HepG2 (cell line): ENCODE measurements around the gene TMEM98. TPM values are rescaled to one million over a fixed set of nuclear protein-coding genes. Genes with fewer than 3 reads are reported as not detected.
A peak's percentile ranks its signal among the peaks of the same experiment; 100 is the strongest.

Source experiments
- ARID2 ChIP-seq: sonication (generic); formaldehyde crosslinking; IDR thresholded peaks from 2 replicates; pipeline ENCODE4 v1.8.1; 2022; ENCODE audit warnings: mild to moderate bottlenecking, missing genetic modification reagents, borderline replicate concordance
- CENPBD1 ChIP-seq: sonication (generic); formaldehyde crosslinking; IDR thresholded peaks from 2 replicates; pipeline ENCODE4 v1.8.0; 2022; ENCODE audit warnings: missing genetic modification reagents, low read depth, mild to moderate bottlenecking, borderline replicate concordance
- CTCF ChIP-seq: sonication (generic); formaldehyde crosslinking; IDR thresholded peaks from 2 replicates; pipeline ENCODE4 v1.5.0; 2020; ENCODE audit warnings: mild to moderate bottlenecking, missing genetic modification reagents, moderate library complexity
- EED ChIP-seq: sonication (generic); formaldehyde crosslinking; IDR thresholded peaks from 2 replicates; pipeline ENCODE4 v1.5.0; 2020; ENCODE audit warnings: mild to moderate bottlenecking, missing genetic modification reagents
- HNRNPH1 ChIP-seq: fragments of 200-400 bp; formaldehyde crosslinking; optimal IDR thresholded peaks from 2 replicates; pipeline ENCODE3; 2017; ENCODE audit warnings: mild to moderate bottlenecking, low read depth, low read length
- HOXA7 ChIP-seq: sonication (generic); formaldehyde crosslinking; IDR thresholded peaks from 2 replicates; pipeline ENCODE4 v1.8.1; 2022; ENCODE audit warnings: mild to moderate bottlenecking, missing genetic modification reagents, moderate library complexity
- MTF2 ChIP-seq: sonication (generic); formaldehyde crosslinking; IDR thresholded peaks from 2 replicates; pipeline ENCODE4 v1.5.0; 2020; ENCODE audit warnings: missing genetic modification reagents, borderline replicate concordance
- NFKBIZ ChIP-seq: IDR thresholded peaks from 2 replicates; pipeline ENCODE4 v1.6.1; 2018; ENCODE audit warnings: missing genetic modification reagents, missing compliant biosample characterization
- ONECUT2 ChIP-seq: sonication (generic); formaldehyde crosslinking; IDR thresholded peaks from 2 replicates; pipeline ENCODE4 v1.4.0; 2020; ENCODE audit warnings: missing genetic modification reagents
- PAXIP1 ChIP-seq: sonication (generic); formaldehyde crosslinking; conservative IDR thresholded peaks from 2 replicates; pipeline ENCODE4 v1.4.0; 2020; ENCODE audit warnings: mild to moderate bottlenecking, missing genetic modification reagents, moderate library complexity
- PPARG ChIP-seq: conservative IDR thresholded peaks from 2 replicates; pipeline ENCODE4 v1.6.1; 2016; ENCODE audit warnings: missing biosample characterization, missing genetic modification reagents
- SALL1 ChIP-seq: sonication (generic); formaldehyde crosslinking; IDR thresholded peaks from 2 replicates; pipeline ENCODE4 v1.8.0; 2022; ENCODE audit warnings: mild to moderate bottlenecking, missing genetic modification reagents
- SIN3B ChIP-seq: fragments of 150-350 bp; IDR thresholded peaks from 2 replicates; pipeline ENCODE4 v1.6.1; 2014; ENCODE audit warnings: low read length
- SMAD3 ChIP-seq: sonication (generic); formaldehyde crosslinking; IDR thresholded peaks from 2 replicates; pipeline ENCODE4 v1.4.0; 2020; ENCODE audit warnings: missing genetic modification reagents
- SMAD9 ChIP-seq: sonication (generic); formaldehyde crosslinking; IDR thresholded peaks from 2 replicates; pipeline ENCODE4 v1.5.1; 2020; ENCODE audit warnings: mild to moderate bottlenecking, missing genetic modification reagents
- SOX5 ChIP-seq: IDR thresholded peaks from 2 replicates; pipeline ENCODE4 v1.6.1; 2016; ENCODE audit warnings: borderline replicate concordance
- ZIK1 ChIP-seq: sonication (generic); formaldehyde crosslinking; IDR thresholded peaks from 2 replicates; pipeline ENCODE4 v1.5.0; 2020; ENCODE audit warnings: mild to moderate bottlenecking, low read depth, missing genetic modification reagents, borderline replicate concordance
- ZNF160 ChIP-seq: sonication (generic); formaldehyde crosslinking; IDR thresholded peaks from 2 replicates; pipeline ENCODE4 v1.8.0; 2022; ENCODE audit warnings: mild to moderate bottlenecking, inconsistent platforms, missing genetic modification reagents
- ZNF432 ChIP-seq: sonication (generic); formaldehyde crosslinking; IDR thresholded peaks from 2 replicates; pipeline ENCODE4 v1.5.0; 2020; ENCODE audit warnings: missing genetic modification reagents, mild to moderate bottlenecking, borderline replicate concordance
- ZNF468 ChIP-seq: sonication (generic); formaldehyde crosslinking; IDR thresholded peaks from 2 replicates; pipeline ENCODE4 v1.8.0; 2022; ENCODE audit warnings: mild to moderate bottlenecking, moderate library complexity, missing genetic modification reagents
- ZNF510 ChIP-seq: sonication (generic); formaldehyde crosslinking; IDR thresholded peaks from 2 replicates; pipeline ENCODE4 v1.4.0; 2020; ENCODE audit warnings: low read depth, mild to moderate bottlenecking, missing genetic modification reagents
- ZNF687 ChIP-seq: sonication (generic); formaldehyde crosslinking; IDR thresholded peaks from 2 replicates; pipeline ENCODE4 v1.5.1; 2020; ENCODE audit warnings: mild to moderate bottlenecking, missing genetic modification reagents, moderate library complexity
- polyA plus RNA-seq, 8 experiments: library from polyadenylated mRNA; depleted of rRNA in 3 of 8; stranded (reverse) in 7 of 8; unstranded in 1 of 8; fragments of >200 nt; fragmentation: Illumina TruSeq in 4 of 8; extraction: Trizol in 4 of 8; gene quantifications; 2 replicates each; pipeline versions ENCODE4 v1.2.1 to v1.2.3, GENCODE V29; 2011 to 2016; ENCODE audit warnings: low read depth in 4 of 8, missing spikeins in 1 of 8, mixed read lengths in 1 of 8; ENCODE audit not compliant: insufficient read depth in 1 of 8
- total RNA-seq, 5 experiments: library from RNA; depleted of rRNA; stranded (reverse); fragments of >200 nt; fragmentation: Illumina TruSeq; extraction: Trizol; gene quantifications; 2 replicates each; pipeline ENCODE4 v1.2.3, GENCODE V29; 2016; ENCODE audit warnings: low read depth in 1 of 5

TMEM98 gene
- total and polyA plus RNA-seq, 2 of the 13 experiments (the other 11 are each of a cell fraction or from before 2014, with no cell fraction given), result 103 to 175 TPM

- TF ChIP-seq CENPBD1 (no peak), ZNF468 (CRISPR knock-in tag) (no peak), SMAD3 (no peak), SMAD9 (CRISPR knock-in tag) (0 out of 2 replicates have a peak, but pooled peaks have one; percentile 31), ZNF432 (CRISPR knock-in tag) (no peak), HNRNPH1 (no peak), SALL1 (CRISPR knock-in tag) (peak; percentile 83), ZNF160 (CRISPR knock-in tag) (no peak), ZNF687 (CRISPR knock-in tag) (peak; percentile 70), PPARG (CRISPR knock-in tag) (0 out of 2 replicates have a peak, but pooled peaks have one; percentile 24), PAXIP1 (CRISPR knock-in tag) (peak; percentile 86), ONECUT2 (CRISPR knock-in tag) (no peak), EED (CRISPR knock-in tag) (no peak), HOXA7 (CRISPR knock-in tag) (no peak), CTCF (CRISPR knock-in tag) (no peak; the same call in 1 of the 2 replicates), NFKBIZ (no peak), SIN3B (no peak), ZNF510 (0 out of 2 replicates have a peak, but pooled peaks have one; percentile 8), MTF2 (CRISPR knock-in tag) (no peak), ARID2 (CRISPR knock-in tag) (no peak), SOX5 (no peak), ZIK1 (no peak)
These were observed 691 bp upstream of the TMEM98 start (continued) for GRCh38 chr17:32927201-32927723.
